CD4-positive, alpha-beta T cell treated with Interleukin-17A for 4 hours (primary cell): Measurements from ENCODE around the gene ATG4A.

Experiments used
- DNase-seq: peaks from one replicate; pipeline ENCODE4 v3.0.0-alpha.2; 2020; ENCODE audit warnings: mixed read lengths

The ATG4A gene

GRCh38 chrX:108171671-108172070, 80.1 kb downstream of the ATG4A start:
- DNase-seq: no peak

- no peak for DNase-seq
Measured at GRCh38 chrX:108173874-108174273, 82.3 kb downstream of the ATG4A start.

- DNase-seq: no peak
Measured at GRCh38 chrX:108177351-108178142, 86.0 kb downstream of the ATG4A start.

GRCh38 chrX:108178143-108178498, 86.5 kb downstream of the ATG4A start:
- DNase-seq: no peak

- no peak for DNase-seq
Measured at GRCh38 chrX:108186811-108187210, 95.2 kb downstream of the ATG4A start.

- DNase-seq: no peak
Measured at GRCh38 chrX:108198420-108198819, 106.8 kb downstream of the ATG4A start.

- no peak for DNase-seq
Measured at GRCh38 chrX:108199041-108199440, 107.5 kb downstream of the ATG4A start.

- DNase-seq: no peak
Measured at GRCh38 chrX:108199691-108200090, 108.1 kb downstream of the ATG4A start.

- DNase-seq: no peak
Measured at GRCh38 chrX:108203540-108203939, 112.0 kb downstream of the ATG4A start.
